Esophagus (tissue), 2 donors: ENCODE measurements around the gene NBEA. TPM values are rescaled to one million over a fixed set of nuclear protein-coding genes. Genes with fewer than 3 reads are reported as not detected.

ENCODE experiments used
- H3K27ac ChIP-seq, 2 donors: one replicate each; pipeline ENCODE4 v1.5.1; 2013; ENCODE audit warnings: low read depth in 2 of 2, mild to moderate bottlenecking in 2 of 2, inconsistent platforms in 1 of 2, low read length in 1 of 2, moderate library complexity in 1 of 2
- H3K27me3 ChIP-seq, 2 donors: one replicate each; pipeline ENCODE4 v1.6.1; 2013; ENCODE audit warnings: low read length in 2 of 2, control low read depth in 1 of 2, mild to moderate bottlenecking in 1 of 2; ENCODE audit not compliant: insufficient read depth in 2 of 2, control insufficient read depth in 1 of 2
- H3K36me3 ChIP-seq, 2 donors: one replicate each; pipeline ENCODE4 v1.6.1; 2013; ENCODE audit warnings: low read length in 1 of 2; ENCODE audit not compliant: control insufficient read depth in 2 of 2, insufficient read depth in 2 of 2
- H3K4me1 ChIP-seq, 2 donors: one replicate each; pipeline ENCODE4 v1.6.1; 2013; ENCODE audit warnings: low read length in 1 of 2; ENCODE audit not compliant: control insufficient read depth in 2 of 2, insufficient read depth in 2 of 2
- H3K4me3 ChIP-seq, 2 donors: one replicate each; pipeline ENCODE4 v1.5.1; 2013; ENCODE audit warnings: low read length in 2 of 2, mild to moderate bottlenecking in 2 of 2, low read depth in 1 of 2, moderate library complexity in 1 of 2
- H3K9me3 ChIP-seq, 2 donors: one replicate each; pipeline ENCODE4 v1.6.1; 2013; ENCODE audit warnings: mild to moderate bottlenecking in 2 of 2, low read depth in 1 of 2, low read length in 1 of 2, moderate library complexity in 1 of 2; ENCODE audit not compliant: control insufficient read depth in 2 of 2, insufficient read depth in 1 of 2
- WGBS, 2 donors: extraction: QIAGEN DNeasy Blood & Tissue Kit; methylation state at CpG; one replicate each; pipeline ENCODE4 v1.1.7; 2013; 5-methylcytosine and 5-hydroxymethylcytosine counted together
- polyA plus RNA-seq, 2 donors: library from polyadenylated mRNA; stranded (reverse); fragments of 200-250 nt; gene quantifications; one replicate each; pipeline ENCODE4 v1.2.3, GENCODE V29; 2013
- donor health status: healthy with polysubstance abuse.
- donor health status: Bipolar disorder and iron deficiency.

The NBEA gene
- polyA plus RNA-seq, 2 donors, result 0.51 to 1.6 TPM

- no peaks in the 10 kb centered on the region for H3K36me3 ChIP-seq
- H3K4me1 ChIP-seq, result no peaks in the 10 kb centered on the region
- H3K4me3 ChIP-seq, result no peak overlapping the region
- WGBS, 2 donors, result 50 to 52% methylated on average over 1 of the region's 1 CpG
- H3K9me3 ChIP-seq, result no peaks in the 10 kb centered on the region
- no peak overlapping the region for H3K27ac ChIP-seq
- H3K27me3 ChIP-seq, result no peaks in the 10 kb centered on the region
Measured at GRCh38 chr13:35225159-35225558, 283.1 kb downstream of the NBEA start.

DNA sequence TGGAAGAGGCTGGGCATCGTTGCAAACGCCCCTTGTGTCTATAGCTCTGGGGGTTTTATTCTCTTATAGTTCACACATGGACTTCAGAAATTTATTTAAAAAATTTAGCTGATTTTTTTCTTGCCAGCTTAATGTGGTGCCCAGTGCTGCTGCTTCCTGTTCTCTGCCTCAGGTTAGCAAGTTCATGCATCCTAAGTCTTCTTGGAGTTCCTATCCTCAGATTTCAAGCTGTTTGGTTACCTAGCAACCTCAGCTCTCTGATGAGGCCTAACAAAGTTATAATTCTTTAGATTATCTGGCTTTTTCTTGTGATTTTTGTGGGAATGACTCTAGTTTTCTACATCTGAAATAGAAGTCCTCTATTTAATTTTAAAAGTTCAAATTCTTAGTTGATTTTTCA is 283.5 kb downstream of the NBEA start:
- no peak overlapping the region for H3K4me3 ChIP-seq
- 81 to 87% methylated on average over 2 of the region's 2 CpGs for whole genome bisulfite sequencing, 2 donors
- no peak overlapping the region for H3K27ac ChIP-seq
- H3K9me3 ChIP-seq, result no peaks in the 10 kb centered on the region
- H3K27me3 ChIP-seq, result no peaks in the 10 kb centered on the region
- no peaks in the 10 kb centered on the region for H3K4me1 ChIP-seq
- H3K36me3 ChIP-seq, result no peaks in the 10 kb centered on the region

DNA sequence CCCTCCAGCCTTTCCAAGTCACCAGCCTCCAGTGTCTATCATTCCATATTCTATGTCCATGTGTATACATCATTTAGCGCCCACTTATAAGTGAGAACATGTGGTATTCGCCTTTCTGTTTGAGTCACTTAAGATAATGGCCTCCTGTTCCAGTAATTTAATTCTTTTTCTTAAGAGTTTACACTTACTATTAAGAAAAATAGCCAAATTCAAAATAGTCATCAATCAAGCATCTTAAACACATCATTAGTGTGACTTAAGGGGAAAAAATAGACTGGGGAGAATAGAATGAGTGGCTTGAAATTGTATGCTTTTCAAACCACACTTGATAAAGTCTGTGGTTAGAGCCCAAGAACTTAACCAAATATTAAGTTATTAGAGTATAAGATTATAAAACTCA is 286.5 kb downstream of the NBEA start:
- H3K27ac ChIP-seq, result no peak overlapping the region
- 94 to 98% methylated on average over 2 of the region's 2 CpGs for WGBS, 2 donors
- H3K9me3 ChIP-seq, result no peaks in the 10 kb centered on the region
- H3K4me1 ChIP-seq, result no peaks in the 10 kb centered on the region
- no peak overlapping the region for H3K4me3 ChIP-seq
- no peaks in the 10 kb centered on the region for H3K27me3 ChIP-seq
- H3K36me3 ChIP-seq, result no peaks in the 10 kb centered on the region

- H3K4me1 ChIP-seq, result no peaks in the 10 kb centered on the region
- no peak overlapping the region for H3K27ac ChIP-seq
- WGBS, 2 donors, result 70 to 89% methylated on average over 1 of the region's 1 CpG
- no peaks in the 10 kb centered on the region for H3K36me3 ChIP-seq
- no peaks in the 10 kb centered on the region for H3K27me3 ChIP-seq
- H3K4me3 ChIP-seq, result no peak overlapping the region
- no peaks in the 10 kb centered on the region for H3K9me3 ChIP-seq
Measured at GRCh38 chr13:35231426-35231825, 289.4 kb downstream of the NBEA start.

DNA sequence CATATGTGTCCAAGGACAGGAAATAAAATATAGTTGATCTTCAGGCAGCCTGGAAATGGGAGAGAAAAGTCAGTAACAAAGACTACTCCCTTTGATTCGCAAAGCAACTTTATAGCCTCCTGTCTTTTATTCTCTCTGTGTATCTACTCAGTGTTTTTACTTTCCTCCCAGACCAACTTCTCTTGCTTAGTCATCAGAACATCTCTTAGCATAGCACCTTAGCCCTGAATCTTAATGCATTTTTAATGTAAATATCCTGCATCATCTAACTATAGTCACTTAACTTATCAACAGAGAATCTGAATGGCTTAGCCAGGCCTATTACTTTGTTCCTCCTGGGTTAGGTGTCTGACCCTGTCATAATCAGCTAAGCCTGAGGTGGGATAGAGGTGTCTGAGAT is 296.2 kb downstream of the NBEA start:
- no peak overlapping the region for H3K27ac ChIP-seq
- no peak overlapping the region for H3K4me3 ChIP-seq
- H3K36me3 ChIP-seq, result no peaks in the 10 kb centered on the region
- no peaks in the 10 kb centered on the region for H3K9me3 ChIP-seq
- no peaks in the 10 kb centered on the region for H3K27me3 ChIP-seq
- WGBS, 2 donors, result 91 to 96% methylated on average over 1 of the region's 1 CpG
- H3K4me1 ChIP-seq, result no peaks in the 10 kb centered on the region

DNA sequence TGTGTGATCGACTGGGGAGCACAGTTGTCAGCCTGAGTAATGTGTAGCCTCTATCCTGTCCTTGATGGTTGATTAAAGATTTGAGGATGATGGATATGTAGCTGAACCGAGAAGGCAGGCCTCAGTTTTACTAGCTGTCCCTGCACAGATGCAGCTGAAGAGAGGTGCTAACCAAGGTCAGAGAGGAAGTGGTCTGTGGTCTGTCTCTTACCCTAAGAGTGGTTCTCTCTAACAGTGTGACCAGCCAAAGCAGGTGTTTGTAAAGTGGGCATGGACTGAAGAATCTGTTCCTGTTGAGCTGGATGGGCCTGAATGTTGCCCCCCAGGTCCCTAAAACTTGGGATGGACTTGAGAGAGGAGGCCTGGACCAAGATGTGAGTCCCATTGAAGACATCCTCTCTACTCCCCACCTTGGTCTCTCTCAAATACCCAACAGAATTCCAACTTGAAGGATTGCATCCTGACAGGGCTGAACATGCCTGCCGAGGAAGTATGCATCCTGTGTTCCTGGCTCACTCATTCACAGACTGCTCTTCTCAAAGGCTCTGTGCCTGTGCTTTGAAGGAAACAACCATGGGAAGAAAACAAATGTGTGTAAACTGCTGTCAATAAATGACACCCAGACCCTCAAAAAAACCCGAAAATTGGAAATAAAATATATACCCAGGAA is 310.6 kb downstream of the NBEA start:
- Histone ChIP-seq H3K4me1 (no peaks in the 10 kb centered on the region), H3K36me3 (no peaks in the 10 kb centered on the region), H3K27me3 (no peaks in the 10 kb centered on the region), H3K9me3 (peaks cover 3% of the 10 kb centered on the region in 2 donors), H3K27ac (no peak overlapping the region), H3K4me3 (no peak overlapping the region)
- WGBS, 2 donors, result 57 to 61% methylated on average over 4 of the region's 4 CpGs

- Histone ChIP-seq H3K4me3 (no peak overlapping the region), H3K27ac (no peak overlapping the region), H3K27me3 (no peaks in the 10 kb centered on the region), H3K9me3 (peaks cover 3% of the 10 kb centered on the region in 2 donors), H3K36me3 (no peaks in the 10 kb centered on the region), H3K4me1 (no peaks in the 10 kb centered on the region)
- WGBS, 2 donors, result 65 to 71% methylated on average over 8 of the region's 8 CpGs
Measured at GRCh38 chr13:35255241-35255640, 313.2 kb downstream of the NBEA start.

DNA sequence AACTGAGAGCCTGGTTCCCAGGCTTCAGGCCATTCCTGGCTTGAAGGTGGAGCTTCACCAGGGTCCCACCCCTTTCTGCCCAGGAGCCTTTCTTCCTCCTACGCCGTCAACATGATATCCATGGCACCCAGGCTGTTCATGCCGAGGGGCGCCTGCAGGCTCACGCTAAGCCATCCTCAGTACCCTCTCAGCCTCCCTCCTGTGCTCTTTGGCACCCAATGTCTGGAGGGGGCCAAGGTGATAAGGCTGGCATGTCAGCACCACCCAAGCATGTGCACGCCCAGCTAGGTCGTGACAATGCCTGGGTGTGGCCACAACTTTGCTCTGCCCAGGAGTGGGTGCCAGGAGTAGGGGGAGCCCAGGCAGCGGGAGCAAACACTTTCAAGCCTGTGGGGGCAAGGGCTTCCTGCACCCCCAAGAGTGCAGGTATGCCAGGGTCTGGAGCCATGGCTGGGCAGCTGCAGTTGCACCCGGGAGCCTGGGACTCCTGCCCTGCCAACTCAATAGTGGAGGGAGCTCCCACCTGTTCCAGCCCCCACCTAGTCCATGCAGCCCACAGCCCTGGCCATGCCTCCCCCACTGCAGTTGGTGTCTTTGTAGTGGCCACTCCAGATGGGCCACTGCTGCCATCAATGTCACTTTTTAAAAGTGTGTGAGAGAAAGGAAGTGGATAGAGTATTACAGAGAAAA is 314.5 kb downstream of the NBEA start:
- Histone ChIP-seq H3K36me3 (no peaks in the 10 kb centered on the region), H3K27me3 (no peaks in the 10 kb centered on the region), H3K9me3 (peaks cover under 1% of the 10 kb centered on the region in 2 donors), H3K4me3 (no peak overlapping the region), H3K27ac (no peak overlapping the region), H3K4me1 (no peaks in the 10 kb centered on the region)
- 89 to 93% methylated on average over 9 of the region's 9 CpGs for WGBS, 2 donors

DNA sequence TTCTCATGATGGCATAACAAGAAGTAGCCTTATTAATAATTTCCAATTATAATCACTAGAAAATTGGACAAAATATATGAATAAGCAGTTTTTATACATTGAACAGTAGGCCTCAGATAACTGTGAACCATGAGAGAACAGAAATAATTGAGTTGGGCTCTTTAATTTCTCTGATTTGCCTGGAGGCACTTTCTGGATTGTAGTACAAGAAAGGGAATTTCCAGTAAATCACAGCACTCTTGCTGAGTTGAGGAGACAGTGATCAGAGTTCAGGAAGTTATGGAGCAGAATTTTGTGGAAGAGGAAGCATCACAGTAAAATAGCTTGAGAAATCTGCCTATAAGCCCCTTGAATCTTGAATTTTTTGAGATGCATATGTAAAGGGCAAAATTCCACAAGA is 318.2 kb downstream of the NBEA start:
- no peaks in the 10 kb centered on the region for H3K4me1 ChIP-seq
- no peak overlapping the region for H3K27ac ChIP-seq
- no peak overlapping the region for H3K4me3 ChIP-seq
- no peaks in the 10 kb centered on the region for H3K27me3 ChIP-seq
- no peaks in the 10 kb centered on the region for H3K36me3 ChIP-seq
- no peaks in the 10 kb centered on the region for H3K9me3 ChIP-seq

- H3K9me3 ChIP-seq, result no peaks in the 10 kb centered on the region
- H3K36me3 ChIP-seq, result no peaks in the 10 kb centered on the region
- H3K27ac ChIP-seq, result no peak overlapping the region
- no peaks in the 10 kb centered on the region for H3K27me3 ChIP-seq
- 74% methylated on average over 3 of the region's 3 CpGs for WGBS, 2 donors
- H3K4me1 ChIP-seq, result no peaks in the 10 kb centered on the region
- H3K4me3 ChIP-seq, result no peak overlapping the region
Measured at GRCh38 chr13:35266412-35266811, 324.3 kb downstream of the NBEA start.
